Activated T-helper 17 cell treated with anti-CD3 and anti-CD28 coated beads, Interleukin-2, amount 50 U/mL, for 72 hours (primary cell): ENCODE results near the gene GNLY. TPM values are rescaled to one million over a fixed set of nuclear protein-coding genes. Genes with fewer than 3 reads are reported as not detected.

Experiments used
- ATAC-seq: fragments of 150-1000 bp; cut with Tn5 transposase; replicated peaks from 2 replicates; pipeline ENCODE4 v1.10.0; 2021; ENCODE audit warnings: mild to moderate bottlenecking, moderate library complexity
- H3K27ac Mint-ChIP-seq: one replicate; pipeline ENCODE4 v1.8.0; 2022; ENCODE audit warnings: mixed read lengths
- H3K27me3 Mint-ChIP-seq: one replicate; pipeline ENCODE4 v1.8.0; 2022; ENCODE audit warnings: mixed read lengths
- H3K36me3 Mint-ChIP-seq: one replicate; pipeline ENCODE4 v1.8.0; 2022; ENCODE audit warnings: low read depth, mild to moderate bottlenecking, mixed read lengths
- H3K4me1 Mint-ChIP-seq: one replicate; pipeline ENCODE4 v1.8.0; 2022; ENCODE audit warnings: mixed read lengths
- H3K4me3 Mint-ChIP-seq: one replicate; pipeline ENCODE4 v1.8.0; 2022; ENCODE audit warnings: mild to moderate bottlenecking, mixed read lengths
- H3K9me3 Mint-ChIP-seq: one replicate; pipeline ENCODE4 v1.8.0; 2022; ENCODE audit warnings: mixed read lengths
- total RNA-seq, 2 donors: library from RNA; stranded (reverse); gene quantifications; one replicate each; pipeline ENCODE4 v1.2.3, GENCODE V29; 2022

GNLY gene
- total RNA-seq, 2 donors from 2014 or later, result 10.6 to 32.4 TPM

- Mint-ChIP-seq H3K27me3 (peaks cover 57% of the 10 kb centered on the region), H3K4me3 (no peak overlapping the region)
- ATAC-seq, result no peak
Observed at GRCh38 chr2:85741833-85742455, 47.8 kb downstream of the GNLY start.

DNA sequence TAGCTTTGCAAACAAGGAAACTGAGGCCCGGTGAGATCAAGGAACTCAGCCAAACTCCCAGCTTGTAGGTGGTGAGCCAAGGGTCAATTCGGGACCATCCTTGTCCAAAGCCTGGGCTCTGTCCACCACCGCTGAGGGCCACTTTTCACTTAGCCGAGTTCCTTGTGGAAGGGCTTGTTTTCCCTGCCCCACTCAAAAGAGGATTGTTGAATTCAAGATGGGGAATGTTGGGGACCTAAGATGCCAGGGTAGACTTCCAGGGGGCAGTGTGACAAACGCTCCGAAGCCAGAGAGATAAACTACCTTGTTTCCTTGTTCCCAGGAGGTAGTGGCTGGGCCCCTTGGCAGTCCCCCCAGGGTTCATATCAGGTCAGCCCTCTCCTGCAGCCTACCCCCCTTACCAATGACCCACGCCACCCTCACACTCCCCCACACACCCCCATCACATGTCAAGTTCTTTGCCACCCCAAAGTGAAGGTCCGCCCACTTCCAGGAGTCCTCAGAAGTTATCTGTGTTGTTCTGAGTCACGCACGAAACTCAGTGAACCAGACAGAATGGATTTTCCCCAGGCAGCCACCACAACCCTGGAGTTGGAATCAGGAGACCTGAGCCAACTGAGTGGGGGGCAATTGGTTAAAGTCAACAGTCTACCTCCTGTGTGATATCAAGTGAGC, 49.3 kb downstream of the GNLY start:
- no peaks in the 10 kb centered on the region for H3K4me1 Mint-ChIP-seq
- no peaks in the 10 kb centered on the region for H3K9me3 Mint-ChIP-seq
- no peak overlapping the region for H3K27ac Mint-ChIP-seq
- H3K27me3 Mint-ChIP-seq, result peaks cover 58% of the 10 kb centered on the region
- H3K36me3 Mint-ChIP-seq, result no peaks in the 10 kb centered on the region
- no peak overlapping the region for H3K4me3 Mint-ChIP-seq
- ATAC-seq, result no peak

More at GRCh38 chr2:85741833-85742455, 47.8 kb downstream of the GNLY start:
- no peaks in the 10 kb centered on the region for H3K4me1 Mint-ChIP-seq
- no peaks in the 10 kb centered on the region for H3K36me3 Mint-ChIP-seq
- no peak overlapping the region for H3K27ac Mint-ChIP-seq
- H3K9me3 Mint-ChIP-seq, result no peaks in the 10 kb centered on the region

GRCh38 chr2:85744055-85744454, 49.9 kb downstream of the GNLY start:
- H3K36me3 Mint-ChIP-seq, result no peaks in the 10 kb centered on the region
- peaks cover 59% of the 10 kb centered on the region for H3K27me3 Mint-ChIP-seq
- H3K9me3 Mint-ChIP-seq, result no peaks in the 10 kb centered on the region
- H3K4me1 Mint-ChIP-seq, result no peaks in the 10 kb centered on the region
- H3K4me3 Mint-ChIP-seq, result no peak overlapping the region
- no peak overlapping the region for H3K27ac Mint-ChIP-seq
- ATAC-seq, result no peak

DNA sequence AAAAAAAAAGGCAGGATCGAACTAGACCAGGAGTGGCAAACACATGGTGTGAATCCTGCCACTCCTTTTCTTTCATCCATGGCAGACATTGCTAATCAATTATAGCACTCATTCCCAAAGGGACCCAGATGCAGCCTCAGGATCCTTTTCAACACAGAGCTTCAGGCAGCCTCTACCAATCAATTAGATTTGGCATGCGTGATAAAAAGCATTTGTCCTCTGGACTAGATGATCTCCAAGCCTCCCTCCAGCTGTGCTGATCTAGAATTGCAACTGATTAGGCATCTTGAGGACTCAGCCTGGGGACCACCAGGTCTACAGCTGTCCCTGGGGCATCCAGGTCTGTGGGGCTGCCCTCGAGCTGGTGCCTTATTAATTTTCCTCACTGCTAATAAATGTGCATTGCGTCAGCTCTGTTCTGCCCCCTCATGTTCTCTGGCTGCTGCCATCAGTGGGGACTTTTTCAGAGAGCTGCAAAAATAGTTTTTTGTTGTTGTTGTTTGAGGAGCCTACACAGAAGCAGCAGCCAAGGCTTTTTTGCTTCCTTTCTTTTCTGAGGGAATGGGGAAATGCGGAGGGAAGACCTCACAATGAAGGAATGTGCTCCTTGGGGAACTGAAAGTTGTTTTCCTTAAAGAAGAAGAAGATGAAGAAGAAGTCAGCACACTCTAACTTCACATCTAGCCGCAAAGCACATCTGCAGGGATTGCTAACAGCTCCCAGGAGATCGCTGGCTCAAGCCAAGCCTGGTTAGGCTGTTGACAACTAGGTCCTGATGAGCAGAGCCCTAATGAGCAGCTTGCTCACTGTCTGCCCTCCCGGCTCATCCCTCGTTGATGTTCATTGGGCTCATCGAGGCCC, 50.8 kb downstream of the GNLY start:
- no peaks in the 10 kb centered on the region for H3K4me1 Mint-ChIP-seq
- H3K36me3 Mint-ChIP-seq, result no peaks in the 10 kb centered on the region
- no peak for ATAC-seq
- H3K9me3 Mint-ChIP-seq, result no peaks in the 10 kb centered on the region
- peaks cover 57% of the 10 kb centered on the region for H3K27me3 Mint-ChIP-seq
- H3K4me3 Mint-ChIP-seq, result no peak overlapping the region
- no peak overlapping the region for H3K27ac Mint-ChIP-seq

DNA sequence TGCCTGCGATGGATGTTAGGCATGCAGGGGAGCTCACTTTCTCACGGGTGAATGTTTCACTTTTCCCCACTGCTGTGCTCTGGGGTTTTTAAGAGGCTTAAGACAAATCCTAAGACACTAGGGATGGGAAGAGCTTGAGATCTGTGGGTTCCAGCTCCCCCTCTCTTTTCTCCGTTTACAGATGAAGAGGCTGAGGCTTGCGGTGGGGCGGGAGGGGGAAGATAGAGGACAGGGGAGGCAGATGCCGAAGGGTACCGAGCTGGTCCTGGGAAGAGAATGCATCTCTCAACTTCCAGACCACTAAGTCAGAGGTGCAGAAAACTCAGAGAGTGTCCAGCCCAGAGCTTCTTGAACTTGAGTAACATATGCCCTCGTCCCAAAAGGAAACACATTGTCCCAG, 51.5 kb downstream of the GNLY start:
- no peaks in the 10 kb centered on the region for H3K9me3 Mint-ChIP-seq
- H3K27me3 Mint-ChIP-seq, result peaks cover 61% of the 10 kb centered on the region
- H3K4me1 Mint-ChIP-seq, result no peaks in the 10 kb centered on the region
- no peak for ATAC-seq
- no peaks in the 10 kb centered on the region for H3K36me3 Mint-ChIP-seq
- H3K4me3 Mint-ChIP-seq, result no peak overlapping the region
- no peak overlapping the region for H3K27ac Mint-ChIP-seq

DNA sequence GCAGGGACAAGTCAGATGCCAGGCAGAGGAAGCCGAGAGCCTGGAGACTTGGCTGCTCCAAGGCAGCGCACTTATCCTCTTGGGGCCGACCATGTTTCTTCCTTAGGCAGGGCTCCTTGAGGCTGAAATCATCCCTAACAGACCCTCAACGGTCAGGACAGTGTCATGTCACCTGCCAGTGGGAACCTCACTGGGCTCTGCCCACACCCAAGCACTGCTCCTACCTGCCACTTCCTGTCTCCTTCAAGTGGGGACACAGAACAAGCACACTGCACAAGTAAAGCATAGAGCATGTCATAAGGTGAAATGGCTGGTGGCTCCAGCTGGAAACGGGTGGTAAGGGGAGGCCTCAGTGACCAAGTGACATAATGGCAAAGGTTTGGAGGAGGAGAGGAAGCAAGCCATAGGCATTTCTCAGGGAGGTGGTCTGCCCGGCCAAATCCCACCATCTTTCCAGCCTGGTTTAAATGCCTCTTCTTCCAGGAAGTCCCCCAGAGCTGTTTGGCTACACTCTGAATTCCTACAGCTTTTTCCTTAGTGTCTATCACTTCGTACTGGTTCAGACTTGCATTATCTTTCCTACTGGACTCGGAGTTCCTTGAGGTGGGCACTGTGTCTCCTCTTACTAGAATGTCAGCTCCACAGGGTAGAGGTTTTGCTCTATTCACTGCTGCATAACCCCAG, 52.3 kb downstream of the GNLY start:
- H3K27me3 Mint-ChIP-seq, result peaks cover 60% of the 10 kb centered on the region
- no peaks in the 10 kb centered on the region for H3K36me3 Mint-ChIP-seq
- H3K4me3 Mint-ChIP-seq, result no peak overlapping the region
- no peaks in the 10 kb centered on the region for H3K4me1 Mint-ChIP-seq
- H3K9me3 Mint-ChIP-seq, result no peaks in the 10 kb centered on the region
- H3K27ac Mint-ChIP-seq, result no peak overlapping the region
- no peak for ATAC-seq

DNA sequence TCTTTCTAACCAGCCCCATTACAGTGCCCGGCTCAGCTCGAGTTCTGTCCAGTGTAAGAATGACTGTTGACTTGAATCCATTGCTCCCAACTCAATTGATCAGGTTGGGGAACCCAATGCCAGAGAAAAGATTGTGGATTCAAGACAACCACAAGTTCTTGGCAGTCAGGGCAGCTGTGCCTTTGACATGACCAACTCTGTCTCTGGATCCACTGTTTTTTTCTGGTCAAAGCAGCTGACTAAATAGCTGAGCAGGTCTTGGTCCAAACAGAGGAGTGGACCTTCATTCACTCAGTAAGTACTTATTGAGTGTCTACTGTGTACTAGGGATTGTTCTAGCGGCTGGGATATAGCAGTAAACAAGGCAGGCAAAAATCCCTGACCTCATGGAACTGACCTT, 53.3 kb downstream of the GNLY start:
- no peak overlapping the region for H3K27ac Mint-ChIP-seq
- no peaks in the 10 kb centered on the region for H3K36me3 Mint-ChIP-seq
- no peak overlapping the region for H3K4me3 Mint-ChIP-seq
- no peaks in the 10 kb centered on the region for H3K9me3 Mint-ChIP-seq
- H3K27me3 Mint-ChIP-seq, result peaks cover 59% of the 10 kb centered on the region
- no peak for ATAC-seq
- H3K4me1 Mint-ChIP-seq, result no peaks in the 10 kb centered on the region

- Mint-ChIP-seq H3K4me1 (no peaks in the 10 kb centered on the region), H3K27me3 (peaks cover 56% of the 10 kb centered on the region), H3K36me3 (no peaks in the 10 kb centered on the region)
Observed at GRCh38 chr2:85748039-85748734, 54.0 kb downstream of the GNLY start.

More at GRCh38 chr2:85748039-85748734, 54.0 kb downstream of the GNLY start:
- H3K9me3 Mint-ChIP-seq, result no peaks in the 10 kb centered on the region
- no peak overlapping the region for H3K4me3 Mint-ChIP-seq
- no peak overlapping the region for H3K27ac Mint-ChIP-seq
- ATAC-seq, result no peak

Other genes starting within 250 kb of the GNLY start
- gene MAT2A, start 155.2 kb upstream of the GNLY start, total RNA-seq, result 100 to 1,000 TPM; 214 to 308 TPM
- 10 to 100 TPM; 21.3 to 21.7 TPM for gene GGCX, start 132.9 kb upstream of the GNLY start, total RNA-seq
- 100 to 1,000 TPM; 103 to 124 TPM for gene VAMP8, start 116.8 kb upstream of the GNLY start, total RNA-seq
- 10 to 100 TPM; 36.8 to 51.2 TPM for gene VAMP5, start 109.9 kb upstream of the GNLY start, total RNA-seq
- 100 to 1,000 TPM; 116 to 156 TPM for gene RNF181, start 98.6 kb upstream of the GNLY start, total RNA-seq
- 1 to 10 TPM; 3.3 to 3.7 TPM for gene TMEM150A, start 91.7 kb upstream of the GNLY start, total RNA-seq
- gene C2orf68, start 82.3 kb upstream of the GNLY start, total RNA-seq, result 10 to 100 TPM; 21.6 to 32.5 TPM
- gene USP39, start 78.2 kb upstream of the GNLY start, total RNA-seq, result 10 to 100 TPM; 48.8 to 79.2 TPM
- gene SFTPB, start 26.2 kb upstream of the GNLY start, total RNA-seq, result not detected
- gene ATOH8, start 59.6 kb downstream of the GNLY start, total RNA-seq, result not detected
- gene ST3GAL5, start 194.6 kb downstream of the GNLY start, total RNA-seq, result 10 to 100 TPM in 1 of 2 donors, 1 to 10 TPM in 1; 7.6 to 13.7 TPM